Activated CD4-positive, alpha-beta memory T cell treated with anti-CD3 and anti-CD28 coated beads for 36 hours (primary cell): ENCODE measurements around the gene MPPE1. TPM values are rescaled to one million over a fixed set of nuclear protein-coding genes. Genes with fewer than 3 reads are reported as not detected.
"Not testable (repeated sequence)": the region's sequence is repeated elsewhere in the genome, so short reads cannot be mapped to it uniquely, and the experiment has no call there.

Source experiments
- CTCF ChIA-PET: fragments of 350-600 bp; sonication (Branson Sonifier 250); formaldehyde crosslinking; loops from one replicate; lab custom pipeline; 2021; ENCODE audit warnings: antibody characterized with exemption, inconsistent platforms; lab: Charles Lee
- POLR2A ChIA-PET: fragments of 350-600 bp; sonication (Branson Sonifier 250); formaldehyde crosslinking; loops from one replicate; lab custom pipeline; 2021; ENCODE audit warnings: antibody characterized with exemption; lab: Charles Lee
- DNase-seq: peaks from one replicate; pipeline ENCODE4 v3.0.0-alpha.2; 2020
- H3K27ac Mint-ChIP-seq: one replicate; pipeline ENCODE4 v1.8.0; 2021; ENCODE audit warnings: mixed read lengths
- H3K27me3 Mint-ChIP-seq: one replicate; pipeline ENCODE4 v1.8.0; 2021; ENCODE audit warnings: mixed read lengths
- H3K36me3 Mint-ChIP-seq: one replicate; pipeline ENCODE4 v1.8.0; 2021; ENCODE audit warnings: mixed read lengths
- H3K4me1 Mint-ChIP-seq: one replicate; pipeline ENCODE4 v1.8.0; 2021; ENCODE audit warnings: low read depth, mixed read lengths
- H3K4me3 Mint-ChIP-seq: one replicate; pipeline ENCODE4 v1.8.0; 2021; ENCODE audit warnings: mild to moderate bottlenecking, mixed read lengths
- H3K9me3 Mint-ChIP-seq: one replicate; pipeline ENCODE4 v1.8.0; 2021; ENCODE audit warnings: mixed read lengths
- intact Hi-C: fragments of 100-400 bp; cut with micrococcal nuclease; formaldehyde crosslinking; loops from one replicate; pipeline ENCODE4 v1.15.1; 2023
- total RNA-seq, 2 experiments: library from RNA; stranded (reverse); gene quantifications; one replicate each; pipeline ENCODE4 v1.2.3, GENCODE V29; 2021

Gene MPPE1
- total RNA-seq, 2 experiments from 2014 or later: 34.0 to 35.4 TPM

- intact Hi-C loops: no loop called here
- Mint-ChIP-seq H3K4me1 (peaks cover 3% of the 10 kb centered on the region), H3K36me3 (no peaks in the 10 kb centered on the region), H3K27ac (no peak overlapping the region), H3K4me3 (no peak overlapping the region), H3K27me3 (peaks cover 5% of the 10 kb centered on the region), H3K9me3 (no peaks in the 10 kb centered on the region)
- ChIA-PET CTCF (interaction anchor here (1.1 kb wide), 1 partner anchor 11 kb away, joined by 3 read pairs; no protein-coding TSS in a partner anchor), POLR2A (no interaction called here)
- DNase-seq: no peak
These were observed 46.4 kb downstream of the MPPE1 start for GRCh38 chr18:11861583-11862288.

- no peak for DNase-seq
- Mint-ChIP-seq H3K4me3 (no peak overlapping the region), H3K9me3 (no peaks in the 10 kb centered on the region), H3K27me3 (peaks cover 5% of the 10 kb centered on the region), H3K27ac (no peak overlapping the region), H3K4me1 (peaks cover 3% of the 10 kb centered on the region), H3K36me3 (no peaks in the 10 kb centered on the region)
- ChIA-PET CTCF (interaction anchor here (0.8 kb wide), 1 partner anchor 10 kb away, joined by 3 read pairs; no protein-coding TSS in a partner anchor), POLR2A (no interaction called here)
- intact Hi-C loops: no loop called here
These were observed 47.3 kb downstream of the MPPE1 start for GRCh38 chr18:11860594-11861450.

GRCh38 chr18:11859903-11860407, 48.2 kb downstream of the MPPE1 start:
- Mint-ChIP-seq H3K4me1 (peaks cover 6% of the 10 kb centered on the region), H3K9me3 (no peaks in the 10 kb centered on the region), H3K27me3 (peaks cover 2% of the 10 kb centered on the region), H3K4me3 (no peak overlapping the region), H3K27ac (no peak overlapping the region), H3K36me3 (no peaks in the 10 kb centered on the region)
- peak; percentile 20 for DNase-seq
- POLR2A ChIA-PET: no interaction called here
- CTCF ChIA-PET: interaction anchor here (0.8 kb wide), 1 partner anchor 11 kb away, joined by 3 read pairs; no protein-coding TSS in a partner anchor
- intact Hi-C loops: no loop called here

- Mint-ChIP-seq H3K36me3 (no peaks in the 10 kb centered on the region), H3K4me3 (no peak overlapping the region), H3K4me1 (peaks cover 6% of the 10 kb centered on the region), H3K27ac (no peak overlapping the region), H3K27me3 (no peaks in the 10 kb centered on the region), H3K9me3 (no peaks in the 10 kb centered on the region)
- ChIA-PET CTCF (no interaction called here), POLR2A (no interaction called here)
- intact Hi-C loops: no loop called here
- DNase-seq: no peak
These were observed 48.8 kb downstream of the MPPE1 start for GRCh38 chr18:11859282-11859830.

GRCh38 chr18:11857177-11857887, 50.8 kb downstream of the MPPE1 start:
- Mint-ChIP-seq H3K36me3 (peaks cover 1% of the 10 kb centered on the region), H3K27ac (no peak overlapping the region), H3K4me3 (no peak overlapping the region), H3K4me1 (peaks cover 20% of the 10 kb centered on the region), H3K27me3 (no peaks in the 10 kb centered on the region), H3K9me3 (no peaks in the 10 kb centered on the region)
- POLR2A ChIA-PET: no interaction called here
- intact Hi-C loops: no loop called here
- DNase-seq: no peak
- CTCF ChIA-PET: no interaction called here

GRCh38 chr18:11854554-11854953, 53.6 kb downstream of the MPPE1 start:
- H3K27ac Mint-ChIP-seq, DNase-seq, H3K27me3 Mint-ChIP-seq, H3K36me3 Mint-ChIP-seq, H3K9me3 Mint-ChIP-seq, POLR2A ChIA-PET, H3K4me3 Mint-ChIP-seq: not testable (repeated sequence)
- intact Hi-C loops: loop anchor here (5.0 kb wide), 1 partner anchor 188 kb away; no protein-coding TSS in a partner anchor
- H3K4me1 Mint-ChIP-seq: peaks cover 30% of the 10 kb centered on the region
- CTCF ChIA-PET: interaction anchor here (0.9 kb wide), 2 partner anchors 121 to 417 kb away, joined by 3 to 4 read pairs; no protein-coding TSS in a partner anchor

GRCh38 chr18:11851806-11852337, 56.2 kb downstream of the MPPE1 start:
- Mint-ChIP-seq H3K4me3 (peak overlapping the region; percentile 100), H3K27me3 (no peaks in the 10 kb centered on the region), H3K36me3 (peaks cover 9% of the 10 kb centered on the region), H3K4me1 (peaks cover 33% of the 10 kb centered on the region), H3K27ac (peak overlapping the region; percentile 95), H3K9me3 (no peaks in the 10 kb centered on the region)
- intact Hi-C loops: loop anchor here (1.0 to 5.0 kb wide), 6 partner anchors 56 to 1937 kb away; partner anchors contain the start of genes AFG3L2, IMPA2, MPPE1 and VAPA
- peak; percentile 67 for DNase-seq
- ChIA-PET POLR2A (interaction anchor here (1.3 kb wide), 1 partner anchor 128 kb away, joined by 4 read pairs; no protein-coding TSS in a partner anchor), CTCF (no interaction called here)

GRCh38 chr18:11851146-11851805, 56.8 kb downstream of the MPPE1 start, which contains the start of gene CHMP1B:
Gene CHMP1B (plus strand): TSS chr18:11851413. CDS start chr18:11851512, 99 bp downstream.
- H3K9me3 Mint-ChIP-seq: no peaks in the 10 kb centered on the region
- peak within 1 kb of the TSS; percentile 95 for H3K27ac Mint-ChIP-seq
- ChIA-PET CTCF (no interaction called here), POLR2A (interaction anchor here (1.0 to 1.3 kb wide), 2 partner anchors 15 to 129 kb away, joined by 4 to 5 read pairs; no protein-coding TSS in a partner anchor)
- peak within 1 kb of the TSS; percentile 100 for H3K4me3 Mint-ChIP-seq
- intact Hi-C loops: loop anchor here (1.0 to 5.0 kb wide), 6 partner anchors 57 to 1936 kb away; partner anchors contain the start of genes AFG3L2, IMPA2, MPPE1 and VAPA
- DNase-seq: peak; percentile 98
- H3K4me1 Mint-ChIP-seq: peaks cover 33% of the 10 kb centered on the region
- H3K36me3 Mint-ChIP-seq: peaks cover 9% of the 10 kb centered on the region
- no peaks in the 10 kb centered on the region for H3K27me3 Mint-ChIP-seq

- H3K4me1 Mint-ChIP-seq: peaks cover 33% of the 10 kb centered on the region
- intact Hi-C loops: loop anchor here (1.0 to 5.0 kb wide), 6 partner anchors 58 to 1936 kb away; partner anchors contain the start of genes AFG3L2, IMPA2, MPPE1 and VAPA
- POLR2A ChIA-PET: interaction anchor here (1.0 to 1.5 kb wide), 3 partner anchors 14 to 59 kb away, joined by 3 to 5 read pairs (median 3); no protein-coding TSS in a partner anchor
- H3K4me3 Mint-ChIP-seq: peak overlapping the region; percentile 100
- H3K27ac Mint-ChIP-seq: peak overlapping the region; percentile 95
- DNase-seq: no peak
- H3K36me3 Mint-ChIP-seq: peaks cover 9% of the 10 kb centered on the region
- no peaks in the 10 kb centered on the region for H3K9me3 Mint-ChIP-seq
- no peaks in the 10 kb centered on the region for H3K27me3 Mint-ChIP-seq
- CTCF ChIA-PET: interaction anchor here (0.6 kb wide), 1 partner anchor 12 kb away, joined by 3 read pairs; no protein-coding TSS in a partner anchor
These were observed 57.3 kb downstream of the MPPE1 start for GRCh38 chr18:11850821-11851145.

- intact Hi-C loops: loop anchor here (2.0 to 5.0 kb wide), 2 partner anchors 192 to 1935 kb away; partner anchors contain the start of gene VAPA
- POLR2A ChIA-PET: interaction anchor here (0.6 to 1.5 kb wide), 4 partner anchors 14 to 131 kb away, joined by 3 to 5 read pairs (median 3); partner anchors contain the start of gene IMPA2
- Mint-ChIP-seq H3K27me3 (no peaks in the 10 kb centered on the region), H3K36me3 (peaks cover 9% of the 10 kb centered on the region), H3K4me1 (peaks cover 30% of the 10 kb centered on the region), H3K27ac (peak overlapping the region; percentile 95), H3K4me3 (peak overlapping the region; percentile 100), H3K9me3 (no peaks in the 10 kb centered on the region)
- CTCF ChIA-PET: interaction anchor here (0.6 to 0.7 kb wide), 2 partner anchors 12 to 87 kb away, joined by 3 read pairs; no protein-coding TSS in a partner anchor
- peak; percentile 71 for DNase-seq
These were observed 58.1 kb downstream of the MPPE1 start for GRCh38 chr18:11849841-11850634.
